Hepatocyte (in vitro differentiated cells): Measurements from ENCODE around the gene ARHGAP18. TPM values are rescaled to one million over a fixed set of nuclear protein-coding genes. Genes with fewer than 3 reads are reported as not detected.
A peak's percentile ranks its signal among the peaks of the same experiment; 100 is the strongest.

Source experiments
- DNase-seq: peaks from one replicate; pipeline ENCODE4 v3.0.0-alpha.2; 2016; ENCODE audit warnings: low spot score
- H2AFZ ChIP-seq: fragments of 200-600 bp; sonication (generic); 2 replicates; pipeline ENCODE4 v1.6.0; 2016; ENCODE audit warnings: antibody characterized with exemption, mild to moderate bottlenecking
- H3K27ac ChIP-seq: fragments of 200-600 bp; sonication (generic); 2 replicates; pipeline ENCODE4 v1.5.1; 2016; ENCODE audit warnings: mild to moderate bottlenecking
- H3K27me3 ChIP-seq: fragments of 200-600 bp; sonication (generic); 2 replicates; pipeline ENCODE4 v1.6.1; 2016
- H3K36me3 ChIP-seq: fragments of 200-600 bp; sonication (generic); replicated peaks from 2 replicates; pipeline ENCODE4 v1.5.1; 2016; ENCODE audit warnings: low read depth; ENCODE audit not compliant: insufficient read depth
- H3K4me1 ChIP-seq: fragments of 200-600 bp; sonication (generic); 2 replicates; pipeline ENCODE4 v1.5.1; 2016; ENCODE audit warnings: mild to moderate bottlenecking, moderate library complexity; ENCODE audit not compliant: insufficient read depth
- H3K4me2 ChIP-seq: fragments of 200-600 bp; sonication (generic); 2 replicates; pipeline ENCODE4 v1.6.0; 2016
- H3K4me3 ChIP-seq: fragments of 200-600 bp; sonication (generic); 2 replicates; pipeline ENCODE4 v1.5.1; 2016; ENCODE audit warnings: mild to moderate bottlenecking
- H3K79me2 ChIP-seq: fragments of 200-600 bp; sonication (generic); 2 replicates; pipeline ENCODE4 v1.6.0; 2017; ENCODE audit warnings: mild to moderate bottlenecking
- H3K9me2 ChIP-seq: fragments of 200-600 bp; sonication (generic); replicated peaks from 2 replicates; pipeline ENCODE4 v1.6.0; 2017; ENCODE audit warnings: mild to moderate bottlenecking; ENCODE audit not compliant: insufficient read depth
- H3K9me3 ChIP-seq: fragments of 200-600 bp; sonication (generic); 2 replicates; pipeline ENCODE4 v1.5.1; 2016; ENCODE audit warnings: low read depth, mild to moderate bottlenecking
- H4K20me1 ChIP-seq: fragments of 200-600 bp; sonication (generic); 2 replicates; pipeline ENCODE4 v1.6.0; 2016; ENCODE audit warnings: mild to moderate bottlenecking; ENCODE audit not compliant: insufficient read depth, poor library complexity, severe bottlenecking
- EZH2 ChIP-seq: fragments of 200-600 bp; sonication (generic); IDR thresholded peaks from 2 replicates; pipeline ENCODE4 v1.6.1; 2016; ENCODE audit warnings: antibody characterized with exemption, mild to moderate bottlenecking, borderline replicate concordance
- EZH2phosphoT487 ChIP-seq: fragments of 200-600 bp; sonication (generic); IDR thresholded peaks from one replicate; pipeline ENCODE4 v1.6.1; 2018; ENCODE audit warnings: antibody characterized with exemption, mild to moderate bottlenecking, low read depth, moderate library complexity; ENCODE audit not compliant: unreplicated experiment, severe bottlenecking
- WGBS: methylation state at CpG from one replicate; pipeline ENCODE4 v1.1.6; 2016; ENCODE audit warnings: low lambda C conversion rate; ENCODE audit errors: missing lambda C conversion rate; 5-methylcytosine and 5-hydroxymethylcytosine counted together
- polyA plus RNA-seq: library from polyadenylated mRNA; unstranded; fragments of >200 nt; fragmentation: Nextera tagmentation; extraction: Ambion mirVana; gene quantifications from 2 replicates; pipeline ENCODE4 v1.2.1, GENCODE V29; 2016
- total RNA-seq: library from RNA; depleted of rRNA; stranded (reverse); fragments of >200 nt; gene quantifications from 2 replicates; pipeline ENCODE4 v1.2.3, GENCODE V29; 2014
- TF ChIP-seq, protein P1 (sequence below): fragments of 200-600 bp; sonication (generic); IDR thresholded peaks from 2 replicates; pipeline ENCODE4 v1.5.1; 2016; ENCODE audit warnings: antibody characterized with exemption, mild to moderate bottlenecking; ENCODE audit not compliant: poor library complexity

ARHGAP18 gene
- total and polyA plus RNA-seq, 2 experiments from 2014 or later: 14.7 to 34.8 TPM

- H3K27ac ChIP-seq: peak overlapping the region; percentile 21
- no peak overlapping the region for H3K4me2 ChIP-seq
These were observed 34.4 kb upstream of the ARHGAP18 start for GRCh38 chr6:129744201-129744879.

GRCh38 chr6:129740013-129740412 lies 30.0 kb upstream of the ARHGAP18 start:
- WGBS: 37% methylated on average over 1 of the region's 1 CpG
- no peaks in the 10 kb centered on the region for H4K20me1 ChIP-seq
- DNase-seq: no peak
- H3K36me3 ChIP-seq: no peaks in the 10 kb centered on the region
- H3K9me2 ChIP-seq: no peaks in the 10 kb centered on the region
- H3K4me1 ChIP-seq: peaks cover 3% of the 10 kb centered on the region
- no peak overlapping the region for H3K27ac ChIP-seq
- TF ChIP-seq EZH2 (no peak), EZH2phosphoT487 (no peak)
- TF ChIP-seq, protein P1, sequence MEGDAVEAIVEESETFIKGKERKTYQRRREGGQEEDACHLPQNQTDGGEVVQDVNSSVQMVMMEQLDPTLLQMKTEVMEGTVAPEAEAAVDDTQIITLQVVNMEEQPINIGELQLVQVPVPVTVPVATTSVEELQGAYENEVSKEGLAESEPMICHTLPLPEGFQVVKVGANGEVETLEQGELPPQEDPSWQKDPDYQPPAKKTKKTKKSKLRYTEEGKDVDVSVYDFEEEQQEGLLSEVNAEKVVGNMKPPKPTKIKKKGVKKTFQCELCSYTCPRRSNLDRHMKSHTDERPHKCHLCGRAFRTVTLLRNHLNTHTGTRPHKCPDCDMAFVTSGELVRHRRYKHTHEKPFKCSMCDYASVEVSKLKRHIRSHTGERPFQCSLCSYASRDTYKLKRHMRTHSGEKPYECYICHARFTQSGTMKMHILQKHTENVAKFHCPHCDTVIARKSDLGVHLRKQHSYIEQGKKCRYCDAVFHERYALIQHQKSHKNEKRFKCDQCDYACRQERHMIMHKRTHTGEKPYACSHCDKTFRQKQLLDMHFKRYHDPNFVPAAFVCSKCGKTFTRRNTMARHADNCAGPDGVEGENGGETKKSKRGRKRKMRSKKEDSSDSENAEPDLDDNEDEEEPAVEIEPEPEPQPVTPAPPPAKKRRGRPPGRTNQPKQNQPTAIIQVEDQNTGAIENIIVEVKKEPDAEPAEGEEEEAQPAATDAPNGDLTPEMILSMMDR: no peak
- no peak overlapping the region for H3K4me2 ChIP-seq
- H3K9me3 ChIP-seq: no peaks in the 10 kb centered on the region
- no peak overlapping the region for H2AFZ ChIP-seq
- H3K27me3 ChIP-seq: no peaks in the 10 kb centered on the region
- H3K4me3 ChIP-seq: no peak overlapping the region
- H3K79me2 ChIP-seq: no peaks in the 10 kb centered on the region

More at GRCh38 chr6:129744201-129744879, 34.4 kb upstream of the ARHGAP18 start:
- Histone ChIP-seq H2AFZ (no peak overlapping the region), H3K27me3 (no peaks in the 10 kb centered on the region), H3K36me3 (no peaks in the 10 kb centered on the region), H3K9me3 (no peaks in the 10 kb centered on the region), H3K4me3 (no peak overlapping the region), H3K79me2 (no peaks in the 10 kb centered on the region), H3K4me1 (peaks cover 9% of the 10 kb centered on the region), H3K9me2 (no peaks in the 10 kb centered on the region), H4K20me1 (no peaks in the 10 kb centered on the region)
- 41% methylated on average over 4 of the region's 4 CpGs for WGBS
- DNase-seq: peak; percentile 29
- TF ChIP-seq EZH2phosphoT487 (no peak), EZH2 (no peak)
- TF ChIP-seq, protein P1: no peak

- TF ChIP-seq, protein P1: no peak
- TF ChIP-seq EZH2: no peak
- no peaks in the 10 kb centered on the region for H3K9me2 ChIP-seq
- H2AFZ ChIP-seq: no peak overlapping the region
- H3K4me2 ChIP-seq: no peak overlapping the region
- H3K4me3 ChIP-seq: no peak overlapping the region
- DNase-seq: no peak
- no peaks in the 10 kb centered on the region for H3K36me3 ChIP-seq
- H3K9me3 ChIP-seq: no peaks in the 10 kb centered on the region
- H3K79me2 ChIP-seq: no peaks in the 10 kb centered on the region
- no peaks in the 10 kb centered on the region for H4K20me1 ChIP-seq
- no peaks in the 10 kb centered on the region for H3K27me3 ChIP-seq
- H3K4me1 ChIP-seq: no peaks in the 10 kb centered on the region
- 97% methylated on average over 2 of the region's 2 CpGs for WGBS
- H3K27ac ChIP-seq: no peak overlapping the region
These were observed 26.1 kb upstream of the ARHGAP18 start for GRCh38 chr6:129736105-129736504.
